Subcutaneous abdominal adipose tissue (tissue), 5 donors: ENCODE measurements around the gene RNF187.

Source experiments
- H3K27ac ChIP-seq: one replicate; pipeline ENCODE4 v1.7.0; 2013; ENCODE audit warnings: low read depth, mild to moderate bottlenecking, inconsistent platforms, low read length, moderate library complexity
- H3K27me3 ChIP-seq, 5 donors: one replicate each; pipeline ENCODE4 v1.7.0; 2013; ENCODE audit warnings: low read length in 5 of 5, inconsistent platforms in 1 of 5; ENCODE audit not compliant: control insufficient read depth in 5 of 5, insufficient read depth in 4 of 5
- H3K36me3 ChIP-seq, 5 donors: one replicate each; pipeline ENCODE4 v1.7.0; 2013; ENCODE audit warnings: low read length in 5 of 5; ENCODE audit not compliant: control insufficient read depth in 5 of 5, insufficient read depth in 5 of 5
- H3K4me1 ChIP-seq, 5 donors: one replicate each; pipeline ENCODE4 v1.7.0; 2013; ENCODE audit warnings: low read length in 5 of 5, mild to moderate bottlenecking in 3 of 5, moderate library complexity in 1 of 5; ENCODE audit not compliant: control insufficient read depth in 5 of 5, insufficient read depth in 5 of 5
- H3K4me3 ChIP-seq, 5 donors: one replicate each; pipeline ENCODE4 v1.7.0; 2013; ENCODE audit warnings: low read length in 5 of 5, low read depth in 1 of 5
- H3K9ac ChIP-seq, 5 donors: one replicate each; pipeline ENCODE4 v1.7.0; 2013; ENCODE audit warnings: low read length in 5 of 5, mild to moderate bottlenecking in 4 of 5, moderate library complexity in 3 of 5
- H3K9me3 ChIP-seq, 5 donors: one replicate each; pipeline ENCODE4 v1.7.0; 2013; ENCODE audit warnings: low read length in 5 of 5; ENCODE audit not compliant: control insufficient read depth in 5 of 5
- donor health status: healthy.
- donor health status: healthy.
- donor health status: healthy.
- donor health status: healthy.
- donor health status: healthy.

RNF187 gene

GRCh38 chr1:228487336-228488124 lies at the start of gene RNF187:
TSS of gene RNF187 (plus strand) at chr1:228487382.
- peaks cover 5 to 34% (median 29%) of the 10 kb centered on the region in 5 donors for H3K4me1 ChIP-seq
- H3K9ac ChIP-seq = peak within 1 kb of the TSS; percentile 90 to 99 (median 98)
- H3K9me3 ChIP-seq = no peaks in the 10 kb centered on the region
- peaks cover 0 to 26% (median 21%) of the 10 kb centered on the region in 5 donors for H3K36me3 ChIP-seq
- no peaks in the 10 kb centered on the region for H3K27me3 ChIP-seq
- H3K4me3 ChIP-seq = peak within 1 kb of the TSS; percentile 71 to 99 (median 94)
- H3K27ac ChIP-seq = peak within 1 kb of the TSS; percentile 100

- H3K27me3 ChIP-seq = peaks cover 12 to 40% (median 21%) of the 10 kb centered on the region in 5 donors
- no peak overlapping the region for H3K9ac ChIP-seq
- H3K4me1 ChIP-seq = no peaks in the 10 kb centered on the region
- H3K4me3 ChIP-seq = no peak overlapping the region
- no peak overlapping the region for H3K27ac ChIP-seq
- no peaks in the 10 kb centered on the region for H3K9me3 ChIP-seq
- no peaks in the 10 kb centered on the region for H3K36me3 ChIP-seq
These were observed 49.7 kb upstream of the RNF187 start for GRCh38 chr1:228437424-228437962.

GRCh38 chr1:228438266-228438665 lies 48.9 kb upstream of the RNF187 start:
- no peak overlapping the region for H3K4me3 ChIP-seq
- H3K36me3 ChIP-seq = no peaks in the 10 kb centered on the region
- no peaks in the 10 kb centered on the region for H3K9me3 ChIP-seq
- no peak overlapping the region for H3K9ac ChIP-seq
- peaks cover 12 to 42% (median 21%) of the 10 kb centered on the region in 5 donors for H3K27me3 ChIP-seq
- H3K27ac ChIP-seq = no peak overlapping the region
- no peaks in the 10 kb centered on the region for H3K4me1 ChIP-seq

- Histone ChIP-seq H3K27me3 (peaks cover 9 to 59% (median 29%) of the 10 kb centered on the region in 5 donors), H3K9ac (no peak overlapping the region), H3K27ac (no peak overlapping the region), H3K4me3 (no peak overlapping the region), H3K4me1 (peaks cover 0 to 8% (median 7%) of the 10 kb centered on the region in 5 donors), H3K9me3 (no peaks in the 10 kb centered on the region), H3K36me3 (no peaks in the 10 kb centered on the region)
These were observed 46.3 kb upstream of the RNF187 start for GRCh38 chr1:228440761-228441500.

GRCh38 chr1:228443395-228443794 lies 43.8 kb upstream of the RNF187 start:
- Histone ChIP-seq H3K27me3 (peaks cover 8 to 58% (median 35%) of the 10 kb centered on the region in 5 donors), H3K9me3 (no peaks in the 10 kb centered on the region), H3K4me1 (peaks cover 0 to 13% (median 9%) of the 10 kb centered on the region in 5 donors), H3K4me3 (no peak overlapping the region), H3K27ac (no peak overlapping the region), H3K9ac (no peak overlapping the region), H3K36me3 (no peaks in the 10 kb centered on the region)

GRCh38 chr1:228445490-228445842 lies 41.7 kb upstream of the RNF187 start:
- H3K4me3 ChIP-seq = peak overlapping the region; percentile 47 to 62 (median 53)
- H3K27ac ChIP-seq = no peak overlapping the region
- H3K9ac ChIP-seq = peak overlapping the region in 2 of 5 donors; percentile 30 to 53
- no peaks in the 10 kb centered on the region for H3K9me3 ChIP-seq
- peaks cover 1 to 13% (median 9%) of the 10 kb centered on the region in 5 donors for H3K4me1 ChIP-seq
- H3K36me3 ChIP-seq = no peaks in the 10 kb centered on the region
- H3K27me3 ChIP-seq = peaks cover 4 to 48% (median 27%) of the 10 kb centered on the region in 5 donors

- Histone ChIP-seq H3K27me3 (peaks cover 4 to 42% (median 22%) of the 10 kb centered on the region in 5 donors), H3K4me3 (peak overlapping the region; percentile 47 to 62 (median 53)), H3K4me1 (peaks cover 2 to 13% (median 9%) of the 10 kb centered on the region in 5 donors), H3K36me3 (no peaks in the 10 kb centered on the region), H3K9me3 (no peaks in the 10 kb centered on the region), H3K9ac (peak overlapping the region in 2 of 5 donors; percentile 30 to 53), H3K27ac (no peak overlapping the region)
These were observed 41.1 kb upstream of the RNF187 start for GRCh38 chr1:228445843-228446650.

- Histone ChIP-seq H3K9ac (no peak overlapping the region), H3K27me3 (peaks cover 4 to 34% (median 20%) of the 10 kb centered on the region in 5 donors), H3K36me3 (no peaks in the 10 kb centered on the region), H3K27ac (no peak overlapping the region), H3K4me3 (no peak overlapping the region), H3K9me3 (no peaks in the 10 kb centered on the region), H3K4me1 (peaks cover 2 to 13% (median 9%) of the 10 kb centered on the region in 5 donors)
These were observed 40.3 kb upstream of the RNF187 start for GRCh38 chr1:228446852-228447251.

GRCh38 chr1:228448372-228448771 lies 38.8 kb upstream of the RNF187 start:
- Histone ChIP-seq H3K9ac (no peak overlapping the region), H3K4me1 (peaks cover 2 to 13% (median 9%) of the 10 kb centered on the region in 5 donors), H3K9me3 (no peaks in the 10 kb centered on the region), H3K27me3 (peaks cover 4 to 31% (median 17%) of the 10 kb centered on the region in 5 donors), H3K27ac (no peak overlapping the region), H3K4me3 (no peak overlapping the region), H3K36me3 (no peaks in the 10 kb centered on the region)
